CD4-positive, alpha-beta T cell treated with Interleukin-4 for 1 hour (primary cell): ENCODE results near the gene ZBTB40.

Source experiments
- DNase-seq, 2 donors: peaks; one replicate each; pipeline ENCODE4 v3.0.0-alpha.2; 2020 to 2022

Gene ZBTB40

GRCh38 chr1:22563671-22564602 lies 112.3 kb downstream of the ZBTB40 start:
- DNase-seq: no peak

- DNase-seq: no peak
These were observed 114.5 kb downstream of the ZBTB40 start for GRCh38 chr1:22566161-22566560.

DNA sequence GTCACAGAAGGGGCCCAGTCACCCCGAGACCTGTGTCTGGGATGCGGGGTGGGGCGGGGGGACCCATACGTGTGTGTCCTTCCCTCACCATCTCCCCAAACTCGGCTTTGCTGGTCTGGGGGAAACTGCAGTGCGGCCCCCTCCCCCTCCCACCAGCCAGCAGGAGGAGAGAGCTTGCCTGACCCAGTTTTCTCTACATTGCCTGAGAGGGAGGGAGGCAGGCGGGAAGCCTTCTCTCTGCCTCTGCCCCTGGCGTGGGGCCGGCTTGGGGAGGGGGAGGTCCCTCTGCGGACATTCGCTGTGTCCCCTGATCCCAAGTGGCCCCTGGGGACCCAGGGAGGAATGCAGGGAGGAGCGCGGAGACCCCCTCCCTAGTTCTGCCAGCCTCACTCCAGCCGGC lies 115.5 kb downstream of the ZBTB40 start:
- DNase-seq: no peak

GRCh38 chr1:22567994-22568393 lies 116.3 kb downstream of the ZBTB40 start:
- no peak for DNase-seq

DNA sequence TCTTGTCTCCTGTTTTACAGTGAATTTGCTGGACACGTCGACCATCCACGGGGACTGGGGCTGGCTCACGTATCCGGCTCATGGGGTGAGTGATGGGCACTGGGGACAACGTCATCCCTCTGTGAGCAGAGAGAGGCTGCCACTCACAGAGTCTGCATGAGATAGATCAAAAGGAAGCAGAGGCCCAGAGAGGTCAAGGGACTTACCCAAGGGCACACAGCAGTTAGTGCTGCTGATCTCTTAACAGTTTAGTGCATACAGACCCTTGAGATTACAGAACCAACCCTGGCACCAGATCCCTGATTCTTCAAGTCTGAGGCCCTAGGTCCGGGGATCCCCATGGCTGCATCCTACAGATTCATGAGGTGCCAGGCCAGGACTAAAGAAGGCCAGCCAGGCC lies 117.6 kb downstream of the ZBTB40 start:
- no peak for DNase-seq

GRCh38 chr1:22570140-22570909 lies 118.7 kb downstream of the ZBTB40 start:
- no peak for DNase-seq

DNA sequence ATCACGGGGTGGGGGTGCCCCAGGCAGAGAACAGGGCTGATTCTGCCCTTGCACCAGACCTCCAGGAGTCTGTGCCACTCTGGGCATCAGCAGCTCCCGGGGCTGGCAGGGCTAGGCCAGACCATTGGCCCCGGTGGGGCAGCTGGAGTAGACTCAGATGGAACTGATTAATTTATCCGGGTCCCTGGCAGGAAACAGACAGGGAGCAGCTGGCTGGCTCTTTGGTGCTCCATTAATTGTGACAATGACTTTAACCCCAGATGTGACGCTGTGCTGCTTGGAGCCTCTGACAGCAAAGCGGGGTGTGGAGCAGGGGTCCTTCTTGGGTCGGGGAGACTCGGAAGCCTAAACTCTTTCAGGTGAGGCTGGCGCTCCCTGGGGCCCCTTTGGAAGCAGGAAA lies 121.2 kb downstream of the ZBTB40 start:
- DNase-seq: no peak

DNA sequence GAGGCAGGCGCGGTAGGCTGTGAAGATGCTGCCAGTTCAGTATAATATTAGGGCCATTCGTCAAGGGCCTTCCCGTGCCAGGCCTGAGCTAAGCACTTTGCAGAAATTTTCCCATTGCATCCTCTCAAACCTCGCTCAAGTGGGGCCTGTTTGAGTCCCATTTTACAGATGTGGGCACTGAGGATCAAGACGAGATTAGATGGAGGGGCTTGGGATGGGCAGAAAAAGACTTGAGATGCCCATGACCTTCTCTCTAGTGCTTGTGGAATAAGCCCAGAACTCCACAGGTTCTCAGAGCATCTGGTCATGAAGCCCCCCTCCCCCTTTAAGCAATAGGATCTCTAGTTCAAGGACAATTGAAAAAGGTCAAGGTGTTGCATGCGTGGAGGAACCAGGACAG lies 121.6 kb downstream of the ZBTB40 start:
- no peak for DNase-seq

GRCh38 chr1:22575532-22576149 lies 124.0 kb downstream of the ZBTB40 start:
- no peak for DNase-seq

GRCh38 chr1:22576150-22576544 lies 124.5 kb downstream of the ZBTB40 start:
- no peak for DNase-seq

GRCh38 chr1:22576617-22577016 lies 125.0 kb downstream of the ZBTB40 start:
- no peak for DNase-seq

- DNase-seq: no peak
These were observed 127.2 kb downstream of the ZBTB40 start for GRCh38 chr1:22578732-22579361.

DNA sequence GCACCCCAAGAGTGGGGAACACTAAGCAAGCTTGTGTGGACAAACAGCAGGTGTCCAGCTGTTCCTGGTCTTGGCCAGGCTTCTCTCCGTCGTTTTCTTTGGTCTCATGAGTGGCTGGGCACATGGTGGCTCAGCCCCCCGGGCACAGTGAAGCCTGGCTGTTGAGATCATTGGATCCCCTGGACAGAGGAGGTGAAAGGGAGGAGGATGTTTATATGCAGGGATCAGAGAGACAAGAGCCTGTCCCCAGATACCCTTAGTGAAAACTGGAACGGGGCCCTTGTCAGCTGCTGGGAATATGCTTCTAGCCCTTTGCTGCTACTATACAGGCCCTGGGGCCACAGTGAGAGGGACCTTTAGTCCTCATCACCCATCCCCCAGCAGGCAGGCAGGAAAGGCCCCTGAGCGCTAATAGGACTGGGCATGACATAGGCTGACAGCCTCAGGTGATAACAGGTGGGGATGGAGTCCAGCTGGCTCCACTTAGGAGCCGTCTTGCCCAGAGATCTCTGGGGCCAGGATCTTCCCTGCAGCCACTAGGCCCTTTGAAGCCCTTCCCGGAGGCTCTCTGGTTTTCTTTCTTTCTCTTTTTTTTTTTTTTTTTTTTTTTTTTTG lies 128.0 kb downstream of the ZBTB40 start:
- no peak for DNase-seq
